ENCODE results near the gene DENND1A.
A peak's percentile ranks its signal among the peaks of the same experiment; 100 is the strongest.

The DENND1A gene

GRCh38 chr9:123695386-123695785 lies 234.5 kb downstream of the DENND1A start:
- no peak for DNase-seq (ENCODE audit: insufficient read length, low spot score)
- no peak for FAIRE-seq

DNA sequence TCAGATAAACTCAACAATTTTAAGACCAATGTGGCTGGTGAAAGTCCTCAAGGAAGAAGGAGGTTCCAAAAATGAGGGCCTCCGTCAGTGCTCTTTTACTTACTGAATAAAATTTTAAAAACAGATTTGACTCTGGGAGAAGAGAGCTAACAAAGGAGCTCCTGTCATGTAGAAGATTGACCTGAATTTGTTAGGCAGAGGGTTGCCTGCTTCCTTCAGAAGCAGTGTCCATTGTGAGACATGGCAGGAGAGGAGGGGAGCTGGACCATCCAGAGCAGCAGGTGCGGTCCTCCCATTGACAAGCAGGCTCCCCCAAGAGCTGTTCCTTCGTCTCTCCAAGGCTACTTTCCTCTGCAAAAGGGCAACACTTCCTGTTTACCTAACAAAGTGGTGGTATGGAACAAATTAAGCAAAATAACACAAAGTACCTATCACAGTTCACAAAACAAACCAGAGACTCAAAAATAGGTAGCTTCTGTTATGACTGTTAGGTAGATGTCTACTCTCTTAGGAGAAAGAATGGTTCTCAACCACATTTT lies 238.1 kb downstream of the DENND1A start:
- DNase-seq (ENCODE audit: insufficient read length, low spot score), result no peak
- no peak for FAIRE-seq

- DNase-seq (ENCODE audit: insufficient read length, low spot score) (no peak), FAIRE-seq (no peak)
These were observed 240.1 kb downstream of the DENND1A start for GRCh38 chr9:123689701-123690428.

DNA sequence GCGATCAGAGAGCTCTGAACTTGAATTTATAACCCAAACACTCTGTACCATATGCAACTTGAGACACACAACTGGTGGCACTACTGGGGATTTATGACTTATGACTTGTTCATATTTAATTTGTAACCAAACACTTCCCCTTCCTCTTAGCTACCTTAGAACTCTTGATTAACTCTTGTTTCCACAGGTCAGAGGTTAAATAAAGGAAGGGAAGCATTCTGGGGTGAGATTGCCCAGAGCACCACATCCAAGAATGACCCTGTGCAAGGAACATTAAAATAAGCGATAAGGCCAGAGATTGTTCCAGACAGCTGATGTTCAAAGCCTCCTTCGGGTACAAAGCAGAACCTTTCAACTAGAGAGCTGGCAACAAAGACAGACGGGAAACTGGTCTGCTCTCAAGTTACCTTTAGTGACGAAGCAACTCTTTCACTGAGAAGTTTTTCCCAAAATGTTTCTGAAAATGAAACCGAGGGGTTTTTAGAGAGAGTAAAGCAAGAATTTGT lies 242.6 kb downstream of the DENND1A start:
- FAIRE-seq (peak; percentile 92), DNase-seq (ENCODE audit: insufficient read length, low spot score) (no peak)

DNA sequence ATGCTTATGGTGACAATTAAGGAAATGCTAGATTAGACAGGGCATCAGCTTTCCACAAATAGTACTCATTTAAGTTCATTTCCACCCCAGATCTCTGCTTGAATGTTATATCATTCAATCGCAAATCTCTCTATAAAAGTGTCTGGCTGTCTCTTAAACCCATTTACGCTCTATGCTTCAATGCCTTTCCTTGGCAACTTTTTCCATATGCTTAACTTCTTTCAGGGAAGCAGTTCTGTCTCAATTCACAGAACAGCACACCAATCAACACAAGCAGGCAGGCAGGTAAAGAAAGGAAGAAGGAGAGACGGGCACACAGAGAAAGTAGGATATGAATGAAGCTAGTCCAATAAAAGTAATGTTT lies 243.1 kb downstream of the DENND1A start:
- FAIRE-seq (no peak), DNase-seq (ENCODE audit: insufficient read length, low spot score) (no peak)

DNA sequence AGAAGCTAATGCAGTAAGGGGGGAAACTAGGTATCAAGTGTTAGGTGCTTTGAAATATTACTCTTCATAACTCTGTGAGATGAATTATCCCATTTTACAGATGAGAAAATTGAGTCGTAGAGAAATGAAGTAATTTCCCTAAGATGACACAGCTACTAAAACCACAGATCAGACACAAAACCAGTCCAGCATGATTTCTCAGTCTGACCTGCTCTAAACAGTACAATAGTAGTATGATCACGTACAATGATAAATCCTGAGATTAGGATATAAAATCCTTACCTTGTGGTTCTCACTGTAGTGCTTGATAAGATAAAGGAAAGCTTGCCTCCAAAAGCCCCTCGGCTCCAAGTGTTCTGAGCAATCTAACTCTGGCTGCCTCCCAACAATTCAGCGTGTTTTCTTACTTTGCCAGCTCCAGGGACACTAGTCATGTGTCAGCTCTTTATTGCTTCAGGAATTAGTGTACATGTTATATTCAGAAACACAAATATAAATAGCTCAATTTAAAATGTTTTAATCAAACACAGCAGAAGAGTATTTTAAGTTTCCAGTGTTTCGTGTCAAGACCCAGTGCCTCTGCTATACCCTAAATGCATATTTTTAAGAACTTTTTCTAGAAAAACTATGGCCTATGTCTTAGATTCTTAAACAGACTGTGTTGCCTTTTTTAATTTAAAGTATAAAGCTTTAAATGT lies 243.6 kb downstream of the DENND1A start:
- no peak for FAIRE-seq
- no peak for DNase-seq (ENCODE audit: insufficient read length, low spot score)

DNA sequence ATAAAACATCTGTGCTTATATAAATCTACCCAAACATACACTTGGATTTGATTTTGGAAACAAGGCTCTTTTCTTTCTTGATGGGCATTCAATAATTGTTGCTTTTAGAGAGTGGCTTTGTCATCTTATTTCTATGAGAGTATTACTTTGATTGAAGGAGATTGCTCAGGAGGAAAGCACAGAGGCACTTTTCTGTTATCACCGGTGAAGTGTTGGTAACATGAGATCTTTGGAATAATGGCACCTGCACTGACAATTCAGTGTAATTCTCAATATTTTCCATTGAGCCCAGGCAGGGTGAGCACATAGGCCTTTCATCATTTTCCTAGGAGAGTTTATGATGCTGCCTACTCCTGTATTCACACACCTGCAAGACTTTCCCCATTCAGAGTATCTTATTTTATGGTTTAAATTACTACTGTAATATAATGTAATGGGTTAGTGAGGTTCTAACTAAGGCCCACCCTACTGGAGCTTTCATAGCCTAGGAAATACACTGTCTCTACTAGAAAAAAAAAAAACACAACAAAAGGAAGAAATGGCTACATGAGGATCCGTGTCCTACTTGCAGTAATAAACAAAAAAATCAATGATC lies 244.3 kb downstream of the DENND1A start:
- no peak for FAIRE-seq
- DNase-seq (ENCODE audit: insufficient read length, low spot score), result no peak

DNA sequence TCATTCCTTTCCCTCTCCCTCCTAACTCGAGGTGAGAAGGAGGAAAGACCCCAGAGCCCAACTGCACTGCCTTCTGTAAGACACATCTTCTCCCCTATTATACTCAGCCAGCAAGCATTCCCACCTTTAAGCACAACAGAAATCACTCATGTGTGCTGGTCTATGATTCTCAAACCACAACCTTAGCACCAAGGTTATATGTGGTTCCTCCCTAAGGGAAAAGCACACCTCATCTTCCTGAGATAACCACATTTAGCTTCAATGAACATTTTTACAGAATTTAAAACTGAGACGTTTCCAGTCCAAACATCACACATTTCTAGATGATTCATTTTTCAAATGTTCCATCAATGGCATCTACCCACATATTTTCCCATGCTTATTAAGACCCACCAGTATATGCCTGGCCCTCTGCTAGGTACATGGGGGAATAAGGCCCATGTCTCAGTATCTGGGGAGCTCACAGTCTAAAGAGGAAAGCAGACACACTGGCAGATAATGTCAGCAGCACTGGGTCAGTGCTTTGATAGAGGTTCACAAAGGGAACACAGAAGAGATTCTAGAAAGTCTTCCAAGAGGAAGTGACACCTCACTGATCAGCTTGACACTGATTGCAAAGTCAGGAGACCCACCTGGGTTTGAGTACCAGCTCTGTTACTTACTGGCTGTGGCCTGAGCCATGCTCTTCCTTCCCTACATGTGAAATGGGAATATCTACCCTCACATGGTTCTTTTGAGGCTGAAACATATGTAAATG lies 245.4 kb downstream of the DENND1A start:
- FAIRE-seq, result peak; percentile 82
- no peak for DNase-seq (ENCODE audit: insufficient read length, low spot score)

GRCh38 chr9:123682746-123683145 lies 247.2 kb downstream of the DENND1A start:
- no peak for FAIRE-seq
- DNase-seq (ENCODE audit: insufficient read length, low spot score), result no peak

GRCh38 chr9:123680352-123680751 lies 249.6 kb downstream of the DENND1A start:
- DNase-seq (ENCODE audit: insufficient read length, low spot score) (no peak), FAIRE-seq (no peak)

DNA sequence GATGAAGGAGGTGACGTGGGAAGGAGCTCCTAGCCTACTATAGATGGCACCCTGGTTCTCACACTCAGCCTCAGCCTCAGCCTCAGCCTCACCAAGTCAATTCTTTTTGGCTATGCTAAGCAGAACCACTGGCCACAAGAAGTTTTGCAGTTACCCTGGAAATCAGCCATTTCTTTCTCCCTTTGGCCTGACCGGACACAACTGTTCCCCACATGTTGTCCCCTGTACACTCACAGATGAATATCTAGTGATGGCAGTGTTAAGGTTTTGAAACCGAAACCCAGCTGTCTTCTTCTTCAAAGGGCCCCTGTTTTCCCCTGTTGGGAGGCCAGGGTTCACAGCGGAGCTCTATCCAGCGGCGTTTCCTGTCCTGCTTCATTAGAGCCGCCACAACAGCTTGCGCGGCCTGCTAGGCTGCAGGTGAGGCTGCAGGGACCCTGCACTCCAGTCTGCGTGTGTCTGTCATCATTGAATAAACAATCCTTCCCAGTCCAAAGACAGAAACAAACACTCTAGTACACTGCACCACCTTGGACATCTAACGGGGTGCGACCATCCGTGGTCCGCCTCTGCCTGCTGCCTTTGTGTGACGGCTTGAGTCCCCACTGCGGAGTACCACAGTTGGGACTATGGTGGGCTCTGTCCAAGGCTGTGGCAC lies 250.5 kb downstream of the DENND1A start:
- FAIRE-seq, result peak; percentile 92
- DNase-seq (ENCODE audit: insufficient read length, low spot score), result peak; percentile 43

GRCh38 chr9:123678878-123679329 lies 251.0 kb downstream of the DENND1A start:
- DNase-seq (ENCODE audit: insufficient read length, low spot score) (no peak), FAIRE-seq (no peak)

DNA sequence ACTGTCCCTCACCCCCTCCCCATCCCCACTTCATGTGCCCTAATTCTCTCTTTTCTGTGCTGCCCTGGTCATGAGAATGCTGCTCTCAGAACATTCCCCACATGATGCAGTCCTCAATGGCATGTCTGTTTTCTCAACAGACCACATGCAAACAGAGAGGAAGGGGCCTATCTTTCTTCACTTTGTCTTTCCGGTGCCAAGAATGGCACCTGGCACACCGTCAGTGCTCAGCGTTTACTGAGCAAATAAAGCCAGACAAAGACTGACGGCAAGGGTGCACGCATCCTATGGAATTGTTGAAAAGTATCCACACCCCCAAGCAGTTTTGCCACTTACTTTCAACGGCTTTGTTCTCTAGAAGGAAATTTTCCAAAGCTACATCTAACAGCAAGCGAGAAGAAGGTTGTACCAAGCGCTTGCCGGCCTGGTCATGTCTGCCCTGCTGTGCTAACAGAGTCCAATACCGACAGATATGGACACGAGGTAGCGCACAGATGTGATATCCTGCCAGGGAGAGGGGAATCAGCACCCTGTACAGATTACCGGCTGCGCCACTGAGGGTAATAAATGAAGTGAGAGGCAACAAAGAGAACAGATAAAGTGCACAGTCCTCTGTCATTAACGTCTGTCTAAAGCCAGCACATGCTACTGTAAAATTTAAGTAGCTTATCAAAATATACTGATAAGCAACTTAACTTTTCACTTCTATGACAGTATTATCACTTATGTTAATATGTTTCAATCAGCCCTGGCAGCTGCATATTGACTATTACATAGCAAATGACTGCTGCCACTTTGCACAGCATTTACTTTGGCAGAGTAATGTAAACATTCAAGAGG lies 251.7 kb downstream of the DENND1A start:
- DNase-seq (ENCODE audit: insufficient read length, low spot score), result no peak
- FAIRE-seq, result no peak

DNA sequence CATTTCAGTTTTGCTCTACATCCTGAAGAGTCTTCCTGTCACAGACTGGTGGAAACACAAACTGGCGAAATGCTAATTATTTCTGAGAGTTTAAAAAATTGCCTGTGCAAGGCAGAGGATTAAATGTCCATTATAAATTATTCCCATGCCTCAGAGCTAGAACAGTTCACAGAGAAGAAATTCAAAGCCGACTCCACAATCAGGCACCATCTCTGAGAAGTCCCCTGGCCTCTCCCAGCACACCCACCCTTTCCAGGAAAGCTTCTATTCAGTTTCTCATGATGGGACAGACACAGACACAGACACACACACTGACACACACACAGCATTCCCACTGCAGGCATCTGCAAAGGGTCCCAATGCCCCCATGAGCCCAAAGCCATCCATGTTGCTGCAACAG lies 253.1 kb downstream of the DENND1A start:
- DNase-seq (ENCODE audit: insufficient read length, low spot score) (no peak), FAIRE-seq (no peak)

- DNase-seq (ENCODE audit: insufficient read length, low spot score) (no peak), FAIRE-seq (no peak)
These were observed 260.6 kb downstream of the DENND1A start for GRCh38 chr9:123669346-123669745.

DNA sequence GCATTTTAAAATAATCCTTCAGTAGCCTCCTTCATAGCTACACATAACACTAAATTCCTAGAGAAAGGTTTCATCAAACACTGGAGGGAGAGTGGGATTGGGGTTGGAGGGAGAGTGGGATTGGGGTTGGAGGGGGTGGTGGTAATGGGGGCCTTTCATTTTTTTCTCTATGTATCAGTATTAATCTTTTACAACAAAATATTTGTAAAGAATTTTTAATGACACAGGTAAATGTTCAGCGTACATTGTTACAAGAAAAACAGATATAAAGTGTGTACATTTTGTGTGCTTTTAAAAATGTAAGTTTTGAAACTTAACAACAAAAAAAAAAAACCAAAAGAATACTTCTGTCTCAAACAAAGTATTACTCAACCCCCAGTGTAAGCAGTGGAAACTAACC lies 266.4 kb downstream of the DENND1A start:
- FAIRE-seq (no peak), DNase-seq (ENCODE audit: insufficient read length, low spot score) (no peak)

DNA sequence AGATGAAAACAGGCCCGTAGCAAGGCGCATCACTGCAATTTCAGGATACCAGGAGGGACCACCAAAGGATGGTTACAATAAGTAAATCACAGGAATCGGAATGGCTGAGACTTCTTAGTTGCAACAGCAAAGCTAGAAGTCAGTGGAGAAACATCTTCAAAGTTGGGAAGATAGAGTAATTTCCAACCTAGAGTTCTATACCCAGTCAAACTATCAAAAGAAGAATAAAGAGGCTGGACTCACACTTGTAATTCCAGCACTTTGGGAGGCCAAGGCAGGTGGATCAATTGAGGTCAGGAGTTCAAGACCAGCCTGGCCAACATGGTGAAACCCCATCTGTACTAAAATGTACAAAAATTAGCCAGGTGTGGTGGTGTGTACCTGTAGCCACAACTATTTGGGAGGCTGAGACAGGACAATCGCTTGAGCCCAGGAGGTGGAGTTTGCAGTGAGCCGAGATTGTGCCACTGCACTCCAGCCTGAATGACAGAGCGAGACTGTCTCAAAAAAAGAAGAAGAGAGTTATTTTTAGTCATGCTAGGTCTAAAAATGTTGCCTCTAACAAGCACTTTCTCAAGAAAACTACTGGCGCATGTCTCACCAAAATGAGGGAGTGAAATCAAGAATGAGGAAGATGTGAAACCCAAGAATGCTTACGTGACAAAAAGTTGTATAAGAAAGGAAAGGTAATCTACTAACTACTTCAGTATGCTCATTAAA lies 267.7 kb downstream of the DENND1A start:
- FAIRE-seq (no peak), DNase-seq (ENCODE audit: insufficient read length, low spot score) (no peak)

- FAIRE-seq (no peak), DNase-seq (ENCODE audit: insufficient read length, low spot score) (no peak)
These were observed 269.0 kb downstream of the DENND1A start for GRCh38 chr9:123660691-123661466.

Data from GM19239 (cell line).